B cell (primary cell): Measurements from ENCODE around the gene CLIP4. TPM values are rescaled to one million over a fixed set of nuclear protein-coding genes. Genes with fewer than 3 reads are reported as not detected.

Experiments used
- ATAC-seq: fragments of 200-7000 bp; cut with Tn5 transposase; one replicate; pipeline ENCODE4 v1.10.0; 2021; ENCODE audit warnings: low read depth, mild to moderate bottlenecking, moderate number of reproducible peaks, moderate library complexity
- CTCF ChIA-PET: fragments of 350-600 bp; sonication (Branson Sonifier 250); formaldehyde crosslinking; loops from one replicate; lab custom pipeline; 2021; ENCODE audit warnings: antibody characterized with exemption, inconsistent platforms; lab: Charles Lee
- POLR2A ChIA-PET: fragments of 350-600 bp; sonication (Branson Sonifier 250); formaldehyde crosslinking; loops from one replicate; lab custom pipeline; 2021; ENCODE audit warnings: antibody characterized with exemption; lab: Charles Lee
- DNase-seq: peaks from one replicate; pipeline ENCODE4 v3.0.0; 2013
- H2AFZ ChIP-seq: 2 replicates; pipeline ENCODE4 v1.6.1; 2012; ENCODE audit warnings: mild to moderate bottlenecking, low read depth, low read length; ENCODE audit not compliant: insufficient read depth, poor library complexity, severe bottlenecking
- H3K27ac ChIP-seq, 2 donors: 1 replicate in 1 of 2; 2 replicates in 1 of 2; pipeline ENCODE4 v1.5.1; 2012 to 2013; ENCODE audit warnings: low read length in 2 of 2, mild to moderate bottlenecking in 2 of 2, moderate library complexity in 1 of 2
- H3K27me3 ChIP-seq, 4 experiments: fragments of 200-600 bp in 1 of 4; sonication (generic) in 1 of 4; replicated peaks in 1 of 4; 1 replicate in 2 of 4; 2 replicates in 2 of 4; pipeline versions ENCODE4 v1.6.1 to v1.7.0; 2013 to 2016; ENCODE audit warnings: low read length in 3 of 4, mild to moderate bottlenecking in 2 of 4, mixed read lengths in 1 of 4, moderate library complexity in 1 of 4; ENCODE audit not compliant: insufficient read depth in 4 of 4, control insufficient read depth in 3 of 4; ENCODE audit errors: control extremely low read depth in 1 of 4
- H3K36me3 ChIP-seq, 2 experiments: replicated peaks in 1 of 2; 1 replicate in 1 of 2; 2 replicates in 1 of 2; pipeline versions ENCODE4 v1.6.1 to v1.7.1; 2013; ENCODE audit warnings: low read length in 1 of 2; ENCODE audit not compliant: insufficient read depth in 2 of 2, control insufficient read depth in 1 of 2; ENCODE audit errors: control extremely low read depth in 1 of 2, extremely low read depth in 1 of 2
- H3K4me1 ChIP-seq, 2 donors: fragments of 200-600 bp in 1 of 2; sonication (generic) in 1 of 2; 1 replicate in 1 of 2; 2 replicates in 1 of 2; pipeline versions ENCODE4 v1.5.1 to v1.6.1; 2013 to 2017; ENCODE audit warnings: low read length in 2 of 2; ENCODE audit not compliant: control insufficient read depth in 2 of 2, insufficient read depth in 2 of 2
- H3K4me2 ChIP-seq: replicated peaks from 2 replicates; pipeline ENCODE3; 2012; ENCODE audit warnings: mild to moderate bottlenecking, low read depth, low read length; ENCODE audit not compliant: poor library complexity, severe bottlenecking
- H3K4me3 ChIP-seq, 5 experiments: fragments of 200-600 bp in 1 of 5; sonication (generic) in 1 of 5; 1 replicate in 3 of 5; 2 replicates in 2 of 5; pipeline versions ENCODE4 v1.5.1 to v1.7.0; 2011 to 2016; ENCODE audit warnings: low read length in 4 of 5, mild to moderate bottlenecking in 4 of 5, low read depth in 2 of 5, control low read depth in 1 of 5, moderate library complexity in 1 of 5; ENCODE audit not compliant: insufficient read depth in 1 of 5; ENCODE audit errors: control extremely low read depth in 1 of 5, extremely low read depth in 1 of 5
- H3K79me2 ChIP-seq: fragments of 200-600 bp; sonication (generic); one replicate; pipeline ENCODE4 v1.6.0; 2016; ENCODE audit warnings: low read length; ENCODE audit not compliant: control insufficient read depth, insufficient read depth
- H3K9ac ChIP-seq: fragments of 200-600 bp; sonication (generic); 2 replicates; pipeline ENCODE4 v1.6.1; 2017; ENCODE audit warnings: mild to moderate bottlenecking, low read length, moderate library complexity
- H3K9me3 ChIP-seq, 3 donors: one replicate each; pipeline versions ENCODE4 v1.6.1 to v1.7.1; 2013; ENCODE audit warnings: low read length in 2 of 3; ENCODE audit not compliant: control insufficient read depth in 2 of 3, insufficient read depth in 1 of 3; ENCODE audit errors: control extremely low read depth in 1 of 3
- H4K20me1 ChIP-seq: 2 replicates; pipeline ENCODE4 v1.6.0; 2012; ENCODE audit warnings: mild to moderate bottlenecking, low read length; ENCODE audit not compliant: insufficient read depth, control insufficient read depth, poor library complexity, severe bottlenecking
- H3K27ac Mint-ChIP-seq: one replicate; pipeline ENCODE4 v1.8.0; 2021; ENCODE audit warnings: mixed read lengths
- H3K27me3 Mint-ChIP-seq: one replicate; pipeline ENCODE4 v1.8.0; 2021; ENCODE audit warnings: mixed read lengths
- H3K4me1 Mint-ChIP-seq: one replicate; pipeline ENCODE4 v1.8.0; 2021; ENCODE audit warnings: mixed read lengths
- H3K4me3 Mint-ChIP-seq: one replicate; pipeline ENCODE4 v1.8.0; 2021; ENCODE audit warnings: mixed read lengths
- H3K9me3 Mint-ChIP-seq: one replicate; pipeline ENCODE4 v1.8.0; 2022; ENCODE audit warnings: mixed read lengths; ENCODE audit not compliant: insufficient read depth
- CTCF ChIP-seq: fragments of 200-600 bp; IDR thresholded peaks from one replicate; pipeline ENCODE4 v1.8.0; 2022; ENCODE audit warnings: antibody characterized with exemption, mild to moderate bottlenecking
- EZH2 ChIP-seq: IDR thresholded peaks from 2 replicates; pipeline ENCODE4 v1.6.1; 2012; ENCODE audit warnings: borderline replicate concordance, low read depth, mild to moderate bottlenecking, moderate library complexity, low read length; ENCODE audit not compliant: insufficient read depth, poor library complexity, severe bottlenecking
- WGBS: methylation state at CpG from one replicate; pipeline ENCODE4 v1.1.5; 2013; ENCODE audit warnings: missing lambda C conversion rate; ENCODE audit not compliant: insufficient coverage; 5-methylcytosine and 5-hydroxymethylcytosine counted together
- intact Hi-C: fragments of 100-400 bp; cut with micrococcal nuclease; formaldehyde crosslinking; loops from one replicate; pipeline ENCODE4 v1.10.0; 2022
- polyA plus RNA-seq: library from polyadenylated mRNA; depleted of rRNA; stranded (reverse); fragments of >200 nt; gene quantifications from 2 replicates; pipeline ENCODE4 v1.2.3, GENCODE V29; 2012
- total RNA-seq, 2 donors: library from RNA; stranded (reverse); fragments of 120-200 nt in 1 of 2; gene quantifications; 1 replicate in 1 of 2; 2 replicates in 1 of 2; pipeline versions ENCODE4 v1.2.3 to v1.2.4, GENCODE V29; 2013 to 2022

Gene CLIP4
- total and polyA plus RNA-seq, 2 donors (not counting 1 experiment from before 2014, with no cell fraction given), result 4.0 to 20.8 TPM

- no peaks in the 10 kb centered on the region for H3K36me3 ChIP-seq
- H3K9me3 ChIP-seq, result peaks cover 2 to 7% (median 5%) of the 10 kb centered on the region in 3 donors
- Mint-ChIP-seq H3K9me3 (peaks cover 11% of the 10 kb centered on the region), H3K4me3 (no peak overlapping the region), H3K27me3 (no peaks in the 10 kb centered on the region), H3K27ac (no peak overlapping the region), H3K4me1 (peaks cover 1% of the 10 kb centered on the region)
- DNase-seq, result no peak
- H2AFZ ChIP-seq, result no peak overlapping the region
- ChIA-PET CTCF (no interaction called here), POLR2A (no interaction called here)
- H3K27me3 ChIP-seq, result no peaks in the 10 kb centered on the region
- H3K4me2 ChIP-seq, result no peak overlapping the region
- no peak overlapping the region for H3K27ac ChIP-seq
- no peaks in the 10 kb centered on the region for H3K79me2 ChIP-seq
- intact Hi-C loops, result no loop called here
- WGBS, result no CpG with 5 or more reads among the region's 1 CpG
- H3K4me1 ChIP-seq, result no peaks in the 10 kb centered on the region
- no peak for ATAC-seq
- no peak overlapping the region for H3K9ac ChIP-seq
- no peaks in the 10 kb centered on the region for H4K20me1 ChIP-seq
- no peak for TF ChIP-seq CTCF
- TF ChIP-seq EZH2, result no peak
- no peak overlapping the region for H3K4me3 ChIP-seq
These were observed 9.3 kb downstream of the CLIP4 start for GRCh38 chr2:29124504-29124903.

- no peak for DNase-seq
- POLR2A ChIA-PET, result no interaction called here
- H3K9me3 Mint-ChIP-seq, result peaks cover 3% of the 10 kb centered on the region
- H3K27me3 ChIP-seq, result no peaks in the 10 kb centered on the region
- no peak for ATAC-seq
- H3K27me3 Mint-ChIP-seq, result no peaks in the 10 kb centered on the region
- H3K79me2 ChIP-seq, result no peaks in the 10 kb centered on the region
- CTCF ChIA-PET, result no interaction called here
- no peaks in the 10 kb centered on the region for H4K20me1 ChIP-seq
- no CpG with 5 or more reads among the region's 2 CpGs for WGBS
- H3K9me3 ChIP-seq, result peaks cover 0 to 7% (median under 1%) of the 10 kb centered on the region in 3 donors
- H3K9ac ChIP-seq, result no peak overlapping the region
- no peaks in the 10 kb centered on the region for H3K4me1 Mint-ChIP-seq
- H2AFZ ChIP-seq, result no peak overlapping the region
- TF ChIP-seq EZH2 (no peak), CTCF (no peak)
- no peaks in the 10 kb centered on the region for H3K4me1 ChIP-seq
- no peaks in the 10 kb centered on the region for H3K36me3 ChIP-seq
- intact Hi-C loops, result no loop called here
- no peak overlapping the region for H3K27ac Mint-ChIP-seq
- no peak overlapping the region for H3K27ac ChIP-seq
- H3K4me2 ChIP-seq, result no peak overlapping the region
- no peak overlapping the region for H3K4me3 Mint-ChIP-seq
- no peak overlapping the region for H3K4me3 ChIP-seq
These were observed 14.5 kb downstream of the CLIP4 start for GRCh38 chr2:29129586-29130281.
